ENCODE results near the gene MFN2. TPM values are rescaled to one million over a fixed set of nuclear protein-coding genes. Genes with fewer than 3 reads are reported as not detected.
A peak's percentile ranks its signal among the peaks of the same experiment; 100 is the strongest.

The MFN2 gene
- total RNA-seq, 1 experiment from 2014 or later: 56.8 TPM

- no peaks in the 10 kb centered on the region for H3K9me3 Mint-ChIP-seq
- ATAC-seq (no peak), DNase-seq (ENCODE audit: low spot score) (no peak)
- no peak overlapping the region for H3K4me3 Mint-ChIP-seq
- peaks cover 14% of the 10 kb centered on the region; the same call in 1 of the 2 replicates for H3K36me3 Mint-ChIP-seq
- no peaks in the 10 kb centered on the region for H3K4me1 Mint-ChIP-seq
- TF ChIP-seq ZBTB21 (CRISPR knock-in tag; IDR thresholded peaks at IDR 0.05; ENCODE audit: borderline replicate concordance) (no peak), GABPB1 (CRISPR knock-in tag; IDR thresholded peaks at IDR 0.05) (0 out of 2 replicates have a peak, but pooled peaks have one; percentile 17)
- ChIA-PET CTCF (interaction anchor here (0.9 to 1.2 kb wide), 2 partner anchors 123 to 235 kb away, joined by 3 to 5 read pairs; no protein-coding TSS in a partner anchor), POLR2A (no interaction called here)
- no peak overlapping the region for H3K27ac Mint-ChIP-seq
- no peaks in the 10 kb centered on the region for H3K27me3 Mint-ChIP-seq (ENCODE audit: low read depth)
Measured at GRCh38 chr1:11961230-11961629, 19.0 kb upstream of the MFN2 start.

- ATAC-seq (no peak), DNase-seq (ENCODE audit: low spot score) (no peak)
- CTCF ChIA-PET: interaction anchor here (0.7 to 1.4 kb wide), 2 partner anchors 62 to 125 kb away, joined by 3 to 5 read pairs; no protein-coding TSS in a partner anchor
- no peak overlapping the region for H3K4me3 Mint-ChIP-seq
- peaks cover 10% of the 10 kb centered on the region for H3K36me3 Mint-ChIP-seq
- H3K27ac Mint-ChIP-seq: no peak overlapping the region
- no peak for TF ChIP-seq ZNF532 (CRISPR knock-in tag; IDR thresholded peaks at IDR 0.05; ENCODE audit: borderline replicate concordance)
- TF ChIP-seq FOXK1 (CRISPR knock-in tag; IDR thresholded peaks at IDR 0.05): no peak
- no peak for TF ChIP-seq ELF4 (CRISPR knock-in tag; IDR thresholded peaks at IDR 0.05; ENCODE audit: low read depth)
- TF ChIP-seq RORB (CRISPR knock-in tag; IDR thresholded peaks at IDR 0.05): no peak
- no peak for TF ChIP-seq HMGXB4 (CRISPR knock-in tag; IDR thresholded peaks at IDR 0.05)
- TF ChIP-seq ZSCAN18 (CRISPR knock-in tag; IDR thresholded peaks at IDR 0.05): no peak
- no peak for TF ChIP-seq ETV6 (CRISPR knock-in tag; IDR thresholded peaks at IDR 0.05)
- no peak for TF ChIP-seq SOX15 (CRISPR knock-in tag; IDR thresholded peaks at IDR 0.05)
- no peak for TF ChIP-seq ATF1 (CRISPR knock-in tag; IDR thresholded peaks at IDR 0.05)
- no peak for TF ChIP-seq OVOL2 (CRISPR knock-in tag; IDR thresholded peaks at IDR 0.05; ENCODE audit: borderline replicate concordance)
- no peak for TF ChIP-seq NR3C1 (CRISPR knock-in tag; conservative IDR thresholded peaks at IDR 0.05; ENCODE audit: low read depth)
- TF ChIP-seq ZNF671 (CRISPR knock-in tag; IDR thresholded peaks at IDR 0.05): no peak
- no peak for TF ChIP-seq NFE2L1 (CRISPR knock-in tag; IDR thresholded peaks at IDR 0.05)
- no peak for TF ChIP-seq JAZF1 (CRISPR knock-in tag; IDR thresholded peaks at IDR 0.05)
- no peak for TF ChIP-seq ZNF423 (CRISPR knock-in tag; IDR thresholded peaks at IDR 0.05)
- no peak for TF ChIP-seq ZNF219 (CRISPR knock-in tag; IDR thresholded peaks at IDR 0.05; ENCODE audit: borderline replicate concordance)
- no peak for TF ChIP-seq NFATC4 (CRISPR knock-in tag; IDR thresholded peaks at IDR 0.05)
- POLR2A ChIA-PET: no interaction called here
- H3K27me3 Mint-ChIP-seq (ENCODE audit: low read depth): no peaks in the 10 kb centered on the region
- no peaks in the 10 kb centered on the region for H3K4me1 Mint-ChIP-seq
- no peaks in the 10 kb centered on the region for H3K9me3 Mint-ChIP-seq
Measured at GRCh38 chr1:11963622-11964021, 16.6 kb upstream of the MFN2 start.
